Esophagus muscularis mucosa (tissue), 4 donors: ENCODE data around the gene AREL1. TPM values are rescaled to one million over a fixed set of nuclear protein-coding genes. Genes with fewer than 3 reads are reported as not detected.

ENCODE experiments used
- DNase-seq: peaks from one replicate; pipeline ENCODE4 v3.0.0-alpha.2; 2017; ENCODE audit errors: extremely low spot score
- H3K27ac ChIP-seq, 4 donors: fragments of 200-600 bp; sonication (generic); replicated peaks in 1 of 4; 1 replicate in 3 of 4; 2 replicates in 1 of 4; pipeline ENCODE4 v1.5.1; 2016 to 2019; ENCODE audit warnings: mild to moderate bottlenecking in 1 of 4
- H3K27me3 ChIP-seq, 4 donors: fragments of 200-600 bp; sonication (generic); one replicate each; pipeline versions ENCODE4 v1.5.1 to v1.6.0; 2016 to 2019
- H3K36me3 ChIP-seq, 4 donors: fragments of 200-600 bp; sonication (generic); one replicate each; pipeline ENCODE4 v1.5.1; 2016 to 2019
- H3K4me1 ChIP-seq, 4 donors: fragments of 200-600 bp; sonication (generic); one replicate each; pipeline ENCODE4 v1.5.1; 2016 to 2019
- H3K4me3 ChIP-seq, 4 donors: fragments of 200-600 bp; sonication (generic); 1 replicate in 2 of 4; 2 replicates in 2 of 4; pipeline ENCODE4 v1.5.1; 2016 to 2019; ENCODE audit warnings: mild to moderate bottlenecking in 4 of 4, moderate library complexity in 1 of 4
- H3K9me3 ChIP-seq, 4 donors: fragments of 200-600 bp; sonication (generic); 1 replicate in 3 of 4; 2 replicates in 1 of 4; pipeline ENCODE4 v1.5.1; 2016 to 2019
- CTCF ChIP-seq, 3 experiments: fragments of 200-600 bp in 2 of 3; fragments of 450-650 bp in 1 of 3; sonication (generic) in 2 of 3; IDR thresholded peaks; one replicate each; pipeline ENCODE4 v1.5.1; 2017 to 2019; ENCODE audit warnings: antibody characterized with exemption in 3 of 3, mild to moderate bottlenecking in 2 of 3, moderate library complexity in 1 of 3
- EP300 ChIP-seq: sonication (generic); formaldehyde crosslinking; IDR thresholded peaks from one replicate; pipeline ENCODE4 v1.6.1; 2017; ENCODE audit warnings: antibody characterized with exemption
- POLR2A ChIP-seq: fragments of 450-650 bp; IDR thresholded peaks from one replicate; pipeline ENCODE4 v1.6.1; 2017; ENCODE audit warnings: antibody characterized with exemption, moderate library complexity, mild to moderate bottlenecking, low read depth
- POLR2AphosphoS5 ChIP-seq, 2 donors: sonication (generic); formaldehyde crosslinking; IDR thresholded peaks; one replicate each; pipeline ENCODE4 v1.6.1; 2017; ENCODE audit warnings: antibody characterized with exemption in 2 of 2
- WGBS: methylation state at CpG from one replicate; pipeline ENCODE4 v1.1.5; 2018; 5-methylcytosine and 5-hydroxymethylcytosine counted together
- intact Hi-C: fragments of 100-400 bp; cut with DNase I; formaldehyde crosslinking; loops from one replicate; pipeline ENCODE4 v1.15.1; 2023
- total RNA-seq, 4 donors: library from RNA; depleted of rRNA; stranded (reverse); fragments of >200 nt; gene quantifications; one replicate each; pipeline versions ENCODE4 v1.1.0 to v1.2.1, GENCODE V29; 2016

AREL1 gene
- total RNA-seq, 4 donors from 2014 or later: 12.3 to 21.6 (median 16.2) TPM

- Histone ChIP-seq H3K27ac (no peak overlapping the region), H3K36me3 (no peaks in the 10 kb centered on the region), H3K4me1 (peaks cover 4 to 26% (median 8%) of the 10 kb centered on the region in 4 donors), H3K4me3 (no peak overlapping the region), H3K27me3 (peaks cover 0 to 76% (median 2%) of the 10 kb centered on the region in 4 donors), H3K9me3 (no peaks in the 10 kb centered on the region)
- WGBS: 84% methylated on average over 8 of the region's 12 CpGs
- intact Hi-C loops: no loop called here
- no peak for TF ChIP-seq EP300
- no peak for TF ChIP-seq POLR2AphosphoS5 (IDR thresholded peaks at IDR 0.05)
- TF ChIP-seq POLR2A: no peak
- TF ChIP-seq CTCF (IDR thresholded peaks at IDR 0.05): no peak
- DNase-seq: no peak
Observed at GRCh38 chr14:74641601-74642391, 71.1 kb downstream of the AREL1 start.

DNA sequence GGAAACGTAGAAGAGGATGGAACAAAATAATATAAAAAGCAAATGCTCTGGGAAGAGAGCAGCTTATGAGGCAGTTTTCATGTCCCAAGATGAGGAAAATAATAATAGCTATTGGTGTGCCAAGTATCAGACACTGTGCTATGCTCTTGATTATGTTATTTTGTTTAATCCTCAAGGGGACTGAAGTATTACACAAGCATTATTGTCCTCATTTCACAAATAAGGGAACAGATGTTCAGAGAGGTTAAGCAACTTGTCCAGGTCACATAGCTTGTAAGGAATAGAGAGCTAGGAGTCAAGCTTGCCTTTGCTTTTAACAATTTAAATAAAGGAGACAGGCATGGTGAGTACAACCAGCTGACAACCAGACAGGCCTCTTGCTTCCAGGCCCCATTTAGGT is 73.9 kb downstream of the AREL1 start:
- 74% methylated on average over 1 of the region's 1 CpG for WGBS
- H3K27ac ChIP-seq: peak overlapping the region in 2 of 4 donors; percentile 18 to 49

DNA sequence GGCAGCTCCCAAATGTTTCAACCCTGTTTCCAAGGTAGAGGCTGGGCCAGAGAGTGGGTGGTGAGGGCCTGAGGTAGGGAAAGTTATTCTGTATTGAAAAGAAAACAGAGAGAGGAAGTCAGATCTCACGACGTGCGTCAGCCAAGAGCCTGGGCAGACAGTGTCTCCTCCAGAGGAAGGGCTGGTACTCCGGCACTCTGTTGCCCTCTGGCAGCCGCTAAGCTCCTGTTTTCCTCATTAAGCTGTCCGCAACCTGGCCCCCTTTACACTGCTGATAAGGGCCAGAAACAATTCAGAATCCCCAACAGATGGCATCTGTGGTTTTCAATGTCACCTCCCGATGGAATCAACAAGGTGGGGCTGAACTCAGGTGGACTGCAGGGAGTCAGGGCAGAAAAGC is 74.8 kb downstream of the AREL1 start:
- 68% methylated on average over 7 of the region's 7 CpGs for WGBS
- Histone ChIP-seq H3K4me1 (peaks cover 2 to 26% (median 5%) of the 10 kb centered on the region in 4 donors), H3K27me3 (peaks cover 0 to 48% (median 0%) of the 10 kb centered on the region in 4 donors), H3K27ac (peak overlapping the region in 2 of 4 donors; percentile 7 to 18), H3K9me3 (no peaks in the 10 kb centered on the region), H3K4me3 (no peak overlapping the region), H3K36me3 (no peaks in the 10 kb centered on the region)
- no peak for DNase-seq
- no peak for TF ChIP-seq POLR2AphosphoS5 (IDR thresholded peaks at IDR 0.05)
- TF ChIP-seq EP300: no peak
- TF ChIP-seq POLR2A: no peak
- no peak for TF ChIP-seq CTCF (IDR thresholded peaks at IDR 0.05)
- intact Hi-C loops: no loop called here

More for the DNA sequence above, 73.9 kb downstream of the AREL1 start:
- H3K36me3 ChIP-seq: no peaks in the 10 kb centered on the region
- no peak for DNase-seq
- peaks cover 0 to 52% (median 0%) of the 10 kb centered on the region in 4 donors for H3K27me3 ChIP-seq
- H3K9me3 ChIP-seq: no peaks in the 10 kb centered on the region
- intact Hi-C loops: no loop called here
- TF ChIP-seq POLR2A (no peak), POLR2AphosphoS5 (IDR thresholded peaks at IDR 0.05) (peak in 1 of 2 donors; percentile 64), EP300 (no peak), CTCF (IDR thresholded peaks at IDR 0.05) (no peak)
- no peak overlapping the region for H3K4me3 ChIP-seq
- H3K4me1 ChIP-seq: peaks cover 2 to 26% (median 6%) of the 10 kb centered on the region in 4 donors

DNA sequence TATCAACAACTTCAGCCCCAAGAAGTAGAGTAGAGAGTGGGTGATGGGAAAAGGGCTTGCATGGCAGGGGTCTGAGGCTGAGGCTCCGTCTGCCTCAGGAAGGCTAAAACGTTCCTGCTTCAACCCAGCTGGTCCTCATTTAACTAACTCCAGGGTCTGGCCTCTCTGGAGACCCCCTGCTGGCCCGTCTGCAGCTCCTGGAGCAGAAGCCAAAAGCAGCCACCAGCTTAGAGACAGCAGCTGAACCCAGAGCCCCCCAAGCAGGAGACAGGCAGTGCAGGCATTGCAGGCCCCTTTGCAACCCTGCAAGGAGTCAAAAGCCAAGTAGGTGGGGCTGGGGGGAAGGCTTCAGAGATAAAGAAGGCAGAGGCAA is 75.7 kb downstream of the AREL1 start:
- no CpG with 5 or more reads among the region's 3 CpGs for WGBS
- intact Hi-C loops: no loop called here
- no peaks in the 10 kb centered on the region for H3K36me3 ChIP-seq
- H3K27me3 ChIP-seq: peaks cover 0 to 43% (median 0%) of the 10 kb centered on the region in 4 donors
- peaks cover 2 to 26% (median 5%) of the 10 kb centered on the region in 4 donors for H3K4me1 ChIP-seq
- H3K9me3 ChIP-seq: no peaks in the 10 kb centered on the region
- DNase-seq: no peak
- no peak for TF ChIP-seq CTCF (IDR thresholded peaks at IDR 0.05)
- no peak for TF ChIP-seq EP300
- no peak for TF ChIP-seq POLR2AphosphoS5 (IDR thresholded peaks at IDR 0.05)
- no peak for TF ChIP-seq POLR2A
- H3K4me3 ChIP-seq: no peak overlapping the region
- H3K27ac ChIP-seq: no peak overlapping the region
